GM19193 (cell line): ENCODE data around the gene ASIC3.

Source experiments
- POLR2A ChIP-seq: IDR thresholded peaks from 4 replicates; pipeline ENCODE4 v1.6.1; 2011; ENCODE audit not compliant: insufficient read depth, insufficient read length; ENCODE audit errors: extremely low read depth

ASIC3 gene

GRCh38 chr7:151089893-151090730 is 41.8 kb downstream of the ASIC3 start:
- TF ChIP-seq POLR2A: no peak

GRCh38 chr7:151091003-151091402 is 42.7 kb downstream of the ASIC3 start:
- TF ChIP-seq POLR2A: no peak

GRCh38 chr7:151091431-151091830 is 43.1 kb downstream of the ASIC3 start:
- no peak for TF ChIP-seq POLR2A

- TF ChIP-seq POLR2A: no peak
Observed at GRCh38 chr7:151091988-151092387, 43.7 kb downstream of the ASIC3 start.

DNA sequence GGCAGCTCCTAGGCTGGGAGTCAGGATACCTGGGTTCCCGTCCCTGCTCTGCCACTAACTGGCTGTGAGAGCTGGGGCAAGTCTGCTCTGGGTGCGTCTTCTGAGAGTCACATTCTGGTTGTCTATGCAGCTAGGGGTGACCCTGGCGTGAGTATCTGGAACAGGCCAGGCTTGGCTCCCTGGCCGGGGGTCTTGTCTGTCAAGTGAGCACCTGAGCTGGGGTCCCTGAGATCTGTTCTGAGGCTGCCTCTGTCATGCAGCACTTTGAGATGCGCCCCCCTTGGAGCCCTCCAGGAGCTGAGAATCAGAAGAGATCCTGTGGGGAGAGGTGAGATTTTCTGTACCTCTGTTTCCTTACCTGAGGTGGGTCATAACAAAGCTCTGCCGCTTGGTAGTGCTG is 45.4 kb downstream of the ASIC3 start:
- no peak for TF ChIP-seq POLR2A

DNA sequence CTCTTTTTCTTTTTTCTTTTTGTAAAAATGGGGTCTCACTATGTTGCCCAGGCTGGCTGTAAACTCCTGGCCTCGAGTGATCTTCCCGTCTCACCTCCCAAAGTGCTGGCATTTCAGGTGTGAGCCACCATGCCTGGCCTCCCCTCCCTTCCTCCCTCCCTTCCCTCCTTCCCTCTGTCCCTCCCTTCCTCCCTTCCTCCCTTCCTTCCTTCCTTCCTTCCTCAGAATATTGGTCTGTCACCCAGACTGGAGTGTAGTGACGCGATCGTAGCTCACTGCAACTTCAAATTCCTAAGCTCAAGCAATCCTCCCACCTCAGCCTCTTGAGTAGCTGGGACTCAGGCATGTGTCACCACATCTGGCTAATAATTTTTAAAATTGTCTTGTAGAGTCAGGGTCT is 46.3 kb downstream of the ASIC3 start:
- TF ChIP-seq POLR2A: no peak

GRCh38 chr7:151095123-151095797 is 46.9 kb downstream of the ASIC3 start:
- no peak for TF ChIP-seq POLR2A

GRCh38 chr7:151095828-151096475 is 47.6 kb downstream of the ASIC3 start:
- no peak for TF ChIP-seq POLR2A

GRCh38 chr7:151099486-151100211 is 51.3 kb downstream of the ASIC3 start:
- TF ChIP-seq POLR2A: no peak

GRCh38 chr7:151100921-151101320 is 52.6 kb downstream of the ASIC3 start:
- no peak for TF ChIP-seq POLR2A

DNA sequence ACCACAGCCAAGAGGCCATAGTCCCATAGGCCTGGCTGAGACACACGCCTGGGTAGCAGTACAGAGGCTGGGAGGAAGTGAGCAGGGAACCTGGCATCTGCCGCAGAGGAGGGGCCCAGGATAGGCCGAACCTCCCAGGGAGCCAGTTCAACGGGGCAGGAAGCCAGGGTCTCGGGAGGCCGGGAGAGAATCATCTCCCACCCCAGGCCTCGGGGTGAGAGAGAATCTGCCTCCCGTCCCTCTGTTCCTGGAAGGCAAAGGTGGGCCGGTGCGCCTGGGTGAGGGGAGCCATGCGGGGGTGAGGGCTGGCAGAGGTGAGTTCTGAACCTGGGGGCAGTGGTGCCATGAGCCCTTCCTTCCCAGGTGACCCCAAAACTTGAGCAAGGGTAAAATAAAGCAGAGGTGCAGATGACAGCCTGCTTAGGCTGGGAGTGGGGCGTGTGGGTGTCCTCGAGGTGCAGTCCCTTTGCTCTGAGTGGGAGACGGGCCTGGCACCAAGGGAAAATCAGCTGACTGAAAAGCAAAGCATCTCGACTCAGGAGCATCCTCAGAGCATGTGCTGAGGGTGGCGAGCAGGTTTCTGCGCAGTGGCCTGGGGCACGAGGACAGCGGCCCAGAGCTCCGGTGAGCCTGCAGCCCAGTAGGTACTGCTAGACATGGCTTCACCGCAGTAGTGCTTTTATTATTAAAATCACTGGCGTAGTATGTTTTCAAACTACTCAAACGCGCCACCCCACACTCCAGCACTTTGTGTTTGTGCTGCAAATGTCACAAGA is 53.5 kb downstream of the ASIC3 start:
- TF ChIP-seq POLR2A: no peak
